WI38 (cell line): ENCODE measurements around the gene ABTB2.

ENCODE experiments used
- H3K4me3 ChIP-seq: 2 replicates; pipeline ENCODE4 v1.5.1; 2011; ENCODE audit warnings: low read depth, mild to moderate bottlenecking, control low read depth, low read length
- TF ChIP-seq, protein P1 (sequence below): IDR thresholded peaks from 2 replicates; pipeline ENCODE4 v1.5.1; 2012; ENCODE audit warnings: low read depth, mild to moderate bottlenecking, control low read depth, low read length

ABTB2 gene

DNA sequence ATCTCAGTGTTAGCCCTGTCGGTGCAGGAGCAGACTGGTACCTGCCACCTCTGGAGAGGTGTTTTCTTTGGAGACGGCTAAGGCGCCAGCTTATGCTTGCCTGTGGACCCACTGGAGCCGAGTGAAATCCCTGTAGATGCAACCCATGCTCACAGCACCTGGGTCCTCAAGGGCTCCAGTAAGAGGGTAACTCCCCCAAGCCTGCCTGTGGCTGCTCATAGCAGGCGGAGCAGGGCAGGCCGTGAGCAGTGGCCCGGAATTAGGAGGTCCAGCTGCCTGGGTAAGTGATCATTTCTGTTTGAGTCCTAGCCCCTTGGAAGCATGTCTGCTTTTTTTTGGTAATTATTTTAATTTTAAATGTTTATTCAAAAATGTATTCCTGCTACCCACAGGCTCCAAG lies 208.5 kb downstream of the ABTB2 start:
- no peak overlapping the region for H3K4me3 ChIP-seq
- TF ChIP-seq, protein P1, sequence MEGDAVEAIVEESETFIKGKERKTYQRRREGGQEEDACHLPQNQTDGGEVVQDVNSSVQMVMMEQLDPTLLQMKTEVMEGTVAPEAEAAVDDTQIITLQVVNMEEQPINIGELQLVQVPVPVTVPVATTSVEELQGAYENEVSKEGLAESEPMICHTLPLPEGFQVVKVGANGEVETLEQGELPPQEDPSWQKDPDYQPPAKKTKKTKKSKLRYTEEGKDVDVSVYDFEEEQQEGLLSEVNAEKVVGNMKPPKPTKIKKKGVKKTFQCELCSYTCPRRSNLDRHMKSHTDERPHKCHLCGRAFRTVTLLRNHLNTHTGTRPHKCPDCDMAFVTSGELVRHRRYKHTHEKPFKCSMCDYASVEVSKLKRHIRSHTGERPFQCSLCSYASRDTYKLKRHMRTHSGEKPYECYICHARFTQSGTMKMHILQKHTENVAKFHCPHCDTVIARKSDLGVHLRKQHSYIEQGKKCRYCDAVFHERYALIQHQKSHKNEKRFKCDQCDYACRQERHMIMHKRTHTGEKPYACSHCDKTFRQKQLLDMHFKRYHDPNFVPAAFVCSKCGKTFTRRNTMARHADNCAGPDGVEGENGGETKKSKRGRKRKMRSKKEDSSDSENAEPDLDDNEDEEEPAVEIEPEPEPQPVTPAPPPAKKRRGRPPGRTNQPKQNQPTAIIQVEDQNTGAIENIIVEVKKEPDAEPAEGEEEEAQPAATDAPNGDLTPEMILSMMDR, result no peak

GRCh38 chr11:34148504-34149165 lies 209.2 kb downstream of the ABTB2 start:
- H3K4me3 ChIP-seq, result no peak overlapping the region
- TF ChIP-seq, protein P1, result no peak

- TF ChIP-seq, protein P1, result no peak
- H3K4me3 ChIP-seq, result no peak overlapping the region
These were observed 210.2 kb downstream of the ABTB2 start for GRCh38 chr11:34147581-34147980.

- TF ChIP-seq, protein P1, result no peak
- no peak overlapping the region for H3K4me3 ChIP-seq
These were observed 210.9 kb downstream of the ABTB2 start for GRCh38 chr11:34146866-34147265.

GRCh38 chr11:34146411-34146810 lies 211.4 kb downstream of the ABTB2 start:
- TF ChIP-seq, protein P1, result no peak

GRCh38 chr11:34145847-34146381 lies 211.9 kb downstream of the ABTB2 start:
- H3K4me3 ChIP-seq, result no peak overlapping the region
- TF ChIP-seq, protein P1, result no peak

More at GRCh38 chr11:34146411-34146810, 211.4 kb downstream of the ABTB2 start:
- H3K4me3 ChIP-seq, result no peak overlapping the region

- TF ChIP-seq, protein P1, result no peak
- no peak overlapping the region for H3K4me3 ChIP-seq
These were observed 212.7 kb downstream of the ABTB2 start for GRCh38 chr11:34145073-34145472.
